ENCODE data around the gene TNIK.

GRCh38 chr3:171301998-171302397 lies 158.2 kb downstream of the TNIK start:
- no peak for TF ChIP-seq RCOR1 (IDR thresholded peaks at IDR 0.05; ENCODE audit: insufficient replicate concordance, low read length)
- no peak for TF ChIP-seq RAD21 (IDR thresholded peaks at IDR 0.05; ENCODE audit: low read length)
- TF ChIP-seq MXI1 (IDR thresholded peaks at IDR 0.05; ENCODE audit: borderline replicate concordance, low read depth, low read length) = no peak
- no peak for TF ChIP-seq CTCF (conservative IDR thresholded peaks at IDR 0.05; ENCODE audit: low read depth, low read length)
- TF ChIP-seq USF2 (IDR thresholded peaks at IDR 0.05; ENCODE audit: low read depth, low read length) = no peak
- TF ChIP-seq MAFK (IDR thresholded peaks at IDR 0.05; ENCODE audit: low read depth, low read length) = no peak
- no peak for TF ChIP-seq POLR2A (IDR thresholded peaks at IDR 0.05; ENCODE audit: low read depth, low read length)
- no peak for TF ChIP-seq CEBPB (IDR thresholded peaks at IDR 0.05; ENCODE audit: low read depth, low read length)
- no peak for TF ChIP-seq BHLHE40 (IDR thresholded peaks at IDR 0.05; ENCODE audit: low read depth, low read length)
- TF ChIP-seq FOS (IDR thresholded peaks at IDR 0.05; ENCODE audit: low read depth, low read length) = no peak
- TF ChIP-seq MAZ (IDR thresholded peaks at IDR 0.05; ENCODE audit: borderline replicate concordance, low read depth, low read length) = no peak
- TF ChIP-seq SMC3 (IDR thresholded peaks at IDR 0.05; ENCODE audit: low read depth, low read length) = no peak
- no peak for TF ChIP-seq NFE2L2 (IDR thresholded peaks at IDR 0.05; ENCODE audit: low read depth, low read length)
- TF ChIP-seq ELK1 (IDR thresholded peaks at IDR 0.05; ENCODE audit: borderline replicate concordance, low read depth, low read length) = no peak

Measured in IMR-90 (cell line).